OCI-LY3 (cell line): ENCODE data around the gene ARHGAP19.

Source experiments
- H2AFZ ChIP-seq: fragments of 200-600, 300-600 bp; shearing (Covaris generic); 2 replicates; pipeline ENCODE4 v1.6.0; 2014; ENCODE audit warnings: antibody characterized with exemption, low read depth, low read length
- H3K27ac ChIP-seq: fragments of 200-600, 300-600 bp; sonication (generic); 2 replicates; pipeline ENCODE4 v1.5.1; 2014; ENCODE audit warnings: mild to moderate bottlenecking, low read length, moderate library complexity, mixed read lengths
- H3K27me3 ChIP-seq: fragments of 200-600, 300-600 bp; sonication (generic); 2 replicates; pipeline ENCODE4 v1.6.1; 2014; ENCODE audit warnings: low read depth, low read length, mixed read lengths
- H3K36me3 ChIP-seq: fragments of 200-600, 300-600 bp; sonication (generic); replicated peaks from 2 replicates; pipeline ENCODE3; 2014; ENCODE audit warnings: low read depth, low read length, mixed read lengths
- H3K4me1 ChIP-seq: fragments of 300-600, 200-600 bp; sonication (generic); 2 replicates; pipeline ENCODE4 v1.6.1; 2014; ENCODE audit warnings: low read length, mixed read lengths
- H3K4me2 ChIP-seq: fragments of 200-600, 300-600 bp; sonication (generic); 2 replicates; pipeline ENCODE4 v1.6.1; 2014; ENCODE audit warnings: low read length, mixed read lengths
- H3K4me3 ChIP-seq: fragments of 300-600, 200-600 bp; sonication (generic); 2 replicates; pipeline ENCODE4 v1.5.1; 2014; ENCODE audit warnings: antibody characterized with exemption, mild to moderate bottlenecking, low read length, moderate library complexity
- H3K79me2 ChIP-seq: fragments of 300-600, 200-600 bp; shearing (Covaris generic); 2 replicates; pipeline ENCODE4 v1.6.1; 2014; ENCODE audit warnings: mild to moderate bottlenecking, low read length, mixed read lengths
- H3K9ac ChIP-seq: fragments of 300-600, 200-600 bp; shearing (Covaris generic); 2 replicates; pipeline ENCODE4 v1.6.0; 2014; ENCODE audit warnings: mild to moderate bottlenecking, low read length, moderate library complexity
- H3K9me3 ChIP-seq: fragments of 200-600, 300-600 bp; shearing (Covaris generic); 2 replicates; pipeline ENCODE4 v1.6.1; 2014; ENCODE audit warnings: low read length, mixed read lengths; ENCODE audit not compliant: insufficient read depth
- H4K20me1 ChIP-seq: fragments of 200-600, 300-600 bp; sonication (generic); 2 replicates; pipeline ENCODE4 v1.6.1; 2016; ENCODE audit warnings: low read length, mixed read lengths; ENCODE audit not compliant: insufficient read depth
- CTCF ChIP-seq: fragments of 200-600, 300-600 bp; sonication (generic); IDR thresholded peaks from 2 replicates; pipeline ENCODE4 v1.5.1; 2014; ENCODE audit warnings: antibody characterized with exemption, low read length, low read depth
- EZH2phosphoT487 ChIP-seq: fragments of 200-600 bp; shearing (Covaris generic); IDR thresholded peaks from 2 replicates; pipeline ENCODE4 v1.6.1; 2018; ENCODE audit warnings: antibody characterized with exemption, mixed run types, low read depth

The ARHGAP19 gene

GRCh38 chr10:97178074-97178473 is 114.4 kb downstream of the ARHGAP19 start:
- no peaks in the 10 kb centered on the region for H3K9me3 ChIP-seq

GRCh38 chr10:97176226-97176625 is 116.2 kb downstream of the ARHGAP19 start:
- Histone ChIP-seq H3K27me3 (peaks cover 5% of the 10 kb centered on the region; the same call in 1 of the 2 replicates), H3K4me1 (peaks cover 10% of the 10 kb centered on the region), H3K9me3 (no peaks in the 10 kb centered on the region), H3K79me2 (no peaks in the 10 kb centered on the region), H4K20me1 (no peaks in the 10 kb centered on the region), H3K27ac (no peak overlapping the region), H3K4me2 (no peak overlapping the region), H3K9ac (no peak overlapping the region), H2AFZ (no peak overlapping the region), H3K4me3 (no peak overlapping the region), H3K36me3 (no peaks in the 10 kb centered on the region)
- TF ChIP-seq CTCF, result no peak
- no peak for TF ChIP-seq EZH2phosphoT487

More at GRCh38 chr10:97178074-97178473, 114.4 kb downstream of the ARHGAP19 start:
- H4K20me1 ChIP-seq, result no peaks in the 10 kb centered on the region
- H3K4me1 ChIP-seq, result peaks cover 10% of the 10 kb centered on the region
- no peak overlapping the region for H3K27ac ChIP-seq
- TF ChIP-seq CTCF (no peak), EZH2phosphoT487 (no peak)
- H3K4me3 ChIP-seq, result no peak overlapping the region
- H3K9ac ChIP-seq, result no peak overlapping the region
- no peak overlapping the region for H3K4me2 ChIP-seq
- H3K79me2 ChIP-seq, result no peaks in the 10 kb centered on the region
- H3K27me3 ChIP-seq, result peaks cover 5% of the 10 kb centered on the region; the same call in 1 of the 2 replicates
- H2AFZ ChIP-seq, result no peak overlapping the region
- H3K36me3 ChIP-seq, result no peaks in the 10 kb centered on the region

GRCh38 chr10:97175586-97175985 is 116.9 kb downstream of the ARHGAP19 start:
- Histone ChIP-seq H3K36me3 (no peaks in the 10 kb centered on the region), H3K9ac (no peak overlapping the region), H3K27me3 (peaks cover 5% of the 10 kb centered on the region; the same call in 1 of the 2 replicates), H3K27ac (no peak overlapping the region), H3K9me3 (no peaks in the 10 kb centered on the region), H3K79me2 (no peaks in the 10 kb centered on the region), H3K4me1 (peaks cover 10% of the 10 kb centered on the region), H3K4me2 (no peak overlapping the region), H2AFZ (no peak overlapping the region), H3K4me3 (no peak overlapping the region), H4K20me1 (no peaks in the 10 kb centered on the region)
- no peak for TF ChIP-seq CTCF
- no peak for TF ChIP-seq EZH2phosphoT487

GRCh38 chr10:97174941-97175340 is 117.5 kb downstream of the ARHGAP19 start:
- Histone ChIP-seq H3K27ac (no peak overlapping the region), H3K27me3 (peaks cover 5% of the 10 kb centered on the region; the same call in 1 of the 2 replicates), H3K4me1 (peaks cover 10% of the 10 kb centered on the region), H3K36me3 (no peaks in the 10 kb centered on the region), H2AFZ (no peak overlapping the region), H3K4me2 (no peak overlapping the region), H3K9ac (no peak overlapping the region), H3K4me3 (no peak overlapping the region), H4K20me1 (no peaks in the 10 kb centered on the region), H3K9me3 (no peaks in the 10 kb centered on the region), H3K79me2 (no peaks in the 10 kb centered on the region)
- TF ChIP-seq EZH2phosphoT487 (no peak), CTCF (no peak)
